GM12864 (cell line): ENCODE results near the gene DSP.

Experiments used
- DNase-seq: peaks from one replicate; pipeline ENCODE4 v3.0.0-alpha.2; 2011; ENCODE audit warnings: low read depth
- H3K4me3 ChIP-seq: 2 replicates; pipeline ENCODE4 v1.5.1; 2011; ENCODE audit warnings: mild to moderate bottlenecking, low read depth, low read length, control low read depth
- CTCF ChIP-seq: IDR thresholded peaks from 2 replicates; pipeline ENCODE4 v1.5.1; 2011; ENCODE audit warnings: low read depth, mild to moderate bottlenecking, moderate library complexity, low read length, control low read depth, inconsistent platforms; ENCODE audit errors: missing control alignments

Gene DSP

GRCh38 chr6:7604003-7604402 lies 62.5 kb downstream of the DSP start:
- TF ChIP-seq CTCF = no peak
- H3K4me3 ChIP-seq = no peak overlapping the region
- DNase-seq = no peak

DNA sequence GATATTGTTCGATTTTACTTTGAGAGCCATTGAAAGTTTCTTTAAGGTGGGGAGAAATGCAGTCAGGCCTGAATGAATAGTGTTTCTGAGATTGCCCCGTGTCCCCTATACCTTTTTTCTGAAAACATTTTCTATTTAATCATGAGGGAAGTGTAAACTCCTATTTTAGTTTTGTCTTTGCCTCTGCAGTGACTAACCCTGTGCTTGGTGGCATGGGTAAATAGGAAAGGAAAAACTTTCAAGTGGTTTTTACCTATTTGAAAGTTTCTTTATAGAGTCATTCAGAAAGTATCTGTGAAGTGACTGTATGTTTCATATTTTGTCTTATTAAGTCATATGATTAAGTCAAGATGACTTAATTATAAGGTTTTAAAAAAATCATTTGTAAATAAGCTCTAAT lies 63.0 kb downstream of the DSP start:
- TF ChIP-seq CTCF = no peak
- H3K4me3 ChIP-seq = no peak overlapping the region
- DNase-seq = no peak

- peak; percentile 24 for DNase-seq
- no peak overlapping the region for H3K4me3 ChIP-seq
- peak; percentile 71 for TF ChIP-seq CTCF
These were observed 74.3 kb downstream of the DSP start for GRCh38 chr6:7615611-7616383.

DNA sequence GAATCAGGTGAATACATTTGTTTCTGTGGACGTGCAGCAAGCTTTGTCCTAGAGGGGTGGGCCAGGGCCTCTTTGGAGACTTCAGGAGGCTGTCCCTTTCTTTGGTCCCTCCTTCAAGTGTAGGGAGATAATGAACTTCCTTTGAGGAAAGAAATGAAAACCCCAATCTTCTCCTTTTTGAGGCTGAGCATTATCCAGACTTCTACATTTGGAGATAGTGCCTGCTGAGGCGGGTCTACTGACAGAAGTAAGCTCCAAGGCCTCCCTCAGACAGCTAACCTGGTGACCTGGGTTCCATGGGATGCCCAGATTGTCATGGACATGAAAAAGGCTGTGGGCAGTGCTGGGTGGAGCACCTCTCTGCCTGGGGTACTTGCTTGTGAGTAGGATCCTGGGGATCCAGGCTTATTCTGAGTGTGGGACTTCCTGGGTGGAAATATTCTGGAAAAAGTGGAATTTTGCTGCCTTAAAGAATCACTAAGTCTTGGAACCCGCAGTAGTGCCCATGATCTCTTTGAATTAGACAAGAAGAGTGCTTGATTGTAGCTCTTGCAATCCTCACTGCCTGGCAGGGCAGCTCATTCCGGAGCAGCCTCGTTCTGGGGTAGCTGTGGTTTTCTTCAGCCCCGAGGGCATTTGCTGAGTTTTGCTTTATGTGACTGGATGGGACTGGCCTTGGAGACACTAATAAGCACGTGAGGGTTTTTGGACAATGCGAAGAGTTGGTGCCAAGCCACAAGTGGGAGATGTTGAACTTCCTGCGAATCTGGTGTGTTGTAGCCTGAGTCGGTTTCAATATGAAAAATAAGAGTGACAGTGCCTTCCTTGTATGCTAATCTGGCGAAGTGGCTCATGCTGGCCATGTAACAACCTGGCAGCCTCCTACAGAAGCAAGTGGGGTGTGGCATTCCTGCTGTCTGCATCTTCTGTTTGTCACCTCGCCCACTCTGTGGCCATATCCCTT lies 76.6 kb downstream of the DSP start:
- H3K4me3 ChIP-seq = no peak overlapping the region
- no peak for DNase-seq
- TF ChIP-seq CTCF = peak; percentile 21

- no peak for TF ChIP-seq CTCF
- H3K4me3 ChIP-seq = no peak overlapping the region
- DNase-seq = no peak
These were observed 80.3 kb downstream of the DSP start for GRCh38 chr6:7621761-7622160.

- no peak overlapping the region for H3K4me3 ChIP-seq
- DNase-seq = no peak
- TF ChIP-seq CTCF = no peak
These were observed 83.6 kb downstream of the DSP start for GRCh38 chr6:7624796-7625710.
